H1 (cell line): ENCODE results near the gene EXO1. TPM values are rescaled to one million over a fixed set of nuclear protein-coding genes. Genes with fewer than 3 reads are reported as not detected.

ENCODE experiments used
- CTCF ChIA-PET: fragments of 300-600 bp; sonication (Branson Sonifier 250); formaldehyde crosslinking; loops from one replicate; lab custom pipeline; 2021; ENCODE audit not compliant: partially characterized antibody; lab: Charles Lee
- POLR2A ChIA-PET: fragments of 300-600 bp; sonication (Branson Sonifier 250); formaldehyde crosslinking; loops from one replicate; lab custom pipeline; 2021; ENCODE audit warnings: inconsistent platforms; ENCODE audit not compliant: partially characterized antibody; lab: Charles Lee
- DNase-seq, 2 experiments: peaks; one replicate each; pipeline versions ENCODE4 v3.0.0 to v3.0.0-alpha.2; 2010 to 2022; ENCODE audit warnings: low spot score in 2 of 2, low read depth in 1 of 2, mixed read lengths in 1 of 2
- FAIRE-seq: peaks from 2 replicates; lab custom pipeline; 2011; peaks lifted over from hg19 to GRCh38; lab: Jason Lieb, UNC
- H2AFZ ChIP-seq: 2 replicates; pipeline ENCODE4 v1.8.1; 2012; ENCODE audit warnings: low read length, inconsistent platforms
- H2AK5ac ChIP-seq: 2 replicates; pipeline ENCODE4 v1.6.1; 2013; ENCODE audit warnings: low read depth, low read length
- H2BK120ac ChIP-seq: replicated peaks from 2 replicates; pipeline ENCODE3; 2013; ENCODE audit warnings: low read depth, low read length, inconsistent platforms
- H2BK12ac ChIP-seq: 2 replicates; pipeline ENCODE4 v1.6.1; 2013; ENCODE audit warnings: low read depth, low read length
- H2BK15ac ChIP-seq: 2 replicates; pipeline ENCODE4 v1.6.1; 2013; ENCODE audit warnings: low read length
- H2BK20ac ChIP-seq: 2 replicates; pipeline ENCODE4 v1.6.1; 2013; ENCODE audit warnings: low read length
- H2BK5ac ChIP-seq: 2 replicates; pipeline ENCODE4 v1.6.1; 2013; ENCODE audit warnings: low read depth, low read length
- H3K14ac ChIP-seq: 2 replicates; pipeline ENCODE4 v1.6.1; 2013; ENCODE audit warnings: inconsistent platforms; ENCODE audit not compliant: insufficient read length
- H3K18ac ChIP-seq: 2 replicates; pipeline ENCODE4 v1.6.1; 2013; ENCODE audit warnings: low read length; ENCODE audit errors: extremely low read depth
- H3K23ac ChIP-seq: 2 replicates; pipeline ENCODE4 v1.6.1; 2013; ENCODE audit warnings: inconsistent platforms; ENCODE audit not compliant: insufficient read length
- H3K23me2 ChIP-seq: 2 replicates; pipeline ENCODE4 v1.6.1; 2013; ENCODE audit warnings: low read depth, low read length
- H3K27ac ChIP-seq: 2 replicates; pipeline ENCODE4 v1.6.1; 2011; ENCODE audit warnings: low read depth, low read length, inconsistent platforms
- H3K27me3 ChIP-seq, 4 experiments: replicated peaks in 1 of 4; 1 replicate in 1 of 4; 2 replicates in 3 of 4; pipeline versions ENCODE4 v1.6.1 to v1.8.1; 2011 to 2013; ENCODE audit warnings: low read length in 3 of 4, mild to moderate bottlenecking in 3 of 4, inconsistent platforms in 2 of 4, mixed read lengths in 2 of 4, moderate library complexity in 1 of 4; ENCODE audit not compliant: control insufficient read depth in 3 of 4, insufficient read depth in 3 of 4; ENCODE audit errors: extremely low read depth in 1 of 4
- H3K36me3 ChIP-seq, 4 experiments: 2 replicates each; pipeline versions ENCODE4 v1.6.1 to v1.8.1; 2011 to 2013; ENCODE audit warnings: mild to moderate bottlenecking in 4 of 4, low read length in 3 of 4, moderate library complexity in 2 of 4, control low read depth in 1 of 4, inconsistent platforms in 1 of 4; ENCODE audit not compliant: insufficient read depth in 4 of 4, control insufficient read depth in 2 of 4
- H3K4ac ChIP-seq: replicated peaks from 2 replicates; pipeline ENCODE3; 2013; ENCODE audit warnings: low read length, low read depth, mixed read lengths, inconsistent platforms; ENCODE audit not compliant: insufficient read length
- H3K4me1 ChIP-seq, 4 experiments: replicated peaks in 1 of 4; 1 replicate in 1 of 4; 2 replicates in 3 of 4; pipeline versions ENCODE4 v1.6.1 to v1.8.1; 2011 to 2013; ENCODE audit warnings: low read length in 3 of 4, inconsistent platforms in 2 of 4, mixed read lengths in 1 of 4; ENCODE audit not compliant: insufficient read depth in 4 of 4, control insufficient read depth in 3 of 4
- H3K4me2 ChIP-seq, 2 experiments: 2 replicates each; pipeline versions ENCODE4 v1.6.1 to v1.8.1; 2011 to 2013; ENCODE audit warnings: low read depth in 2 of 2, low read length in 2 of 2, control low read depth in 1 of 2, inconsistent platforms in 1 of 2, mild to moderate bottlenecking in 1 of 2; ENCODE audit not compliant: insufficient read depth in 1 of 2
- H3K4me3 ChIP-seq, 4 experiments: fragments of 200-600, 300-600 bp in 1 of 4; sonication (generic), shearing (Covaris generic), sonication (Bioruptor Twin) in 1 of 4; 2 replicates each; pipeline versions ENCODE4 v1.5.1 to v1.8.1; 2011 to 2016; ENCODE audit warnings: low read length in 4 of 4, low read depth in 3 of 4, control low read depth in 2 of 4, inconsistent platforms in 2 of 4, mild to moderate bottlenecking in 2 of 4, mixed read lengths in 1 of 4, moderate library complexity in 1 of 4; ENCODE audit not compliant: insufficient read depth in 2 of 4; ENCODE audit errors: extremely low read depth in 1 of 4
- H3K56ac ChIP-seq: replicated peaks from 2 replicates; pipeline ENCODE3; 2013; ENCODE audit warnings: low read depth, mild to moderate bottlenecking, mixed read lengths, low read length, inconsistent platforms; ENCODE audit not compliant: insufficient read length
- H3K79me1 ChIP-seq: 2 replicates; pipeline ENCODE4 v1.6.1; 2013; ENCODE audit warnings: low read depth, low read length, control low read depth
- H3K79me2 ChIP-seq, 2 experiments: 2 replicates each; pipeline versions ENCODE4 v1.6.1 to v1.8.1; 2012 to 2013; ENCODE audit warnings: low read length in 2 of 2, mild to moderate bottlenecking in 2 of 2, inconsistent platforms in 1 of 2; ENCODE audit not compliant: insufficient read depth in 2 of 2, control insufficient read depth in 1 of 2
- H3K9ac ChIP-seq, 4 experiments: replicated peaks in 1 of 4; 1 replicate in 1 of 4; 2 replicates in 3 of 4; pipeline versions ENCODE4 v1.6.1 to v1.8.1; 2011 to 2013; ENCODE audit warnings: low read depth in 3 of 4, low read length in 3 of 4, control low read depth in 2 of 4, mild to moderate bottlenecking in 2 of 4, moderate library complexity in 2 of 4, inconsistent platforms in 1 of 4; ENCODE audit errors: extremely low read depth in 1 of 4
- H3K9me3 ChIP-seq, 2 experiments: 2 replicates each; pipeline versions ENCODE4 v1.6.1 to v1.8.1; 2012 to 2013; ENCODE audit warnings: mild to moderate bottlenecking in 2 of 2, moderate library complexity in 2 of 2, control low read depth in 1 of 2, inconsistent platforms in 1 of 2, low read depth in 1 of 2, low read length in 1 of 2, mixed read lengths in 1 of 2; ENCODE audit not compliant: insufficient read depth in 2 of 2
- H4K20me1 ChIP-seq, 2 experiments: replicated peaks in 1 of 2; 2 replicates each; pipeline versions ENCODE3 to v1.8.1; 2011 to 2013; ENCODE audit warnings: inconsistent platforms in 2 of 2, low read length in 2 of 2, mild to moderate bottlenecking in 1 of 2; ENCODE audit not compliant: insufficient read depth in 2 of 2, control insufficient read depth in 1 of 2
- H4K5ac ChIP-seq: 2 replicates; pipeline ENCODE4 v1.6.1; 2013; ENCODE audit warnings: low read length, low read depth, mixed read lengths, inconsistent platforms; ENCODE audit not compliant: insufficient read length
- H4K8ac ChIP-seq: 2 replicates; pipeline ENCODE4 v1.8.0; 2013; ENCODE audit warnings: mild to moderate bottlenecking, moderate library complexity, low read length, inconsistent platforms; ENCODE audit not compliant: insufficient read depth; ENCODE audit errors: extremely low read depth
- H4K91ac ChIP-seq: replicated peaks from 2 replicates; pipeline ENCODE3; 2013; ENCODE audit warnings: low read length, mixed read lengths, inconsistent platforms; ENCODE audit not compliant: insufficient read length
- ASH2L ChIP-seq: fragments of 200-600, 300-600 bp; sonication (generic); IDR thresholded peaks from one replicate; pipeline ENCODE4 v1.7.1; 2017; ENCODE audit warnings: low read length
- ATF2 ChIP-seq: IDR thresholded peaks from 2 replicates; pipeline ENCODE4 v1.6.1; 2012; ENCODE audit warnings: low read length, inconsistent platforms
- CHD2 ChIP-seq: IDR thresholded peaks from 2 replicates; pipeline ENCODE4 v1.6.1; 2012; ENCODE audit warnings: low read length, improper control_type of control experiment
- E2F6 ChIP-seq: IDR thresholded peaks from 2 replicates; pipeline ENCODE4 v1.6.1; 2012; ENCODE audit warnings: inconsistent platforms
- NANOG ChIP-seq: IDR thresholded peaks from 2 replicates; pipeline ENCODE4 v1.6.1; 2011; ENCODE audit warnings: low read length, low read depth, mild to moderate bottlenecking, inconsistent platforms; ENCODE audit not compliant: insufficient read depth, poor library complexity, severe bottlenecking
- RXRA ChIP-seq: IDR thresholded peaks from 2 replicates; pipeline ENCODE4 v1.6.1; 2011; ENCODE audit warnings: low read depth, mild to moderate bottlenecking, low read length, moderate library complexity; ENCODE audit not compliant: insufficient read depth
- TBP ChIP-seq: IDR thresholded peaks from 2 replicates; pipeline ENCODE4 v1.6.1; 2011; ENCODE audit warnings: low read depth, low read length, improper control_type of control experiment
- USF2 ChIP-seq: IDR thresholded peaks from 2 replicates; pipeline ENCODE4 v1.6.1; 2011; ENCODE audit warnings: low read length, improper control_type of control experiment
- ZNF274 ChIP-seq: IDR thresholded peaks from 2 replicates; pipeline ENCODE4 v1.7.0; 2012; ENCODE audit warnings: low read length, borderline replicate concordance; ENCODE audit errors: extremely low read depth
- WGBS, 2 experiments: shearing (Covaris generic) in 1 of 2; methylation state at CpG; one replicate each; pipeline versions ENCODE4 v1.1.6 to v1.1.7; 2013 to 2015; ENCODE audit warnings: low lambda C conversion rate in 2 of 2, mixed read lengths in 2 of 2, inconsistent platforms in 1 of 2, low coverage in 1 of 2, missing lambda C conversion rate in 1 of 2; ENCODE audit not compliant: insufficient replicate concordance in 2 of 2, insufficient coverage in 1 of 2, insufficient read length in 1 of 2; ENCODE audit errors: extremely low coverage in 1 of 2, missing lambda C conversion rate in 1 of 2; 5-methylcytosine and 5-hydroxymethylcytosine counted together
- polyA plus RNA-seq, 7 experiments: library from polyadenylated mRNA; depleted of rRNA in 3 of 7; stranded (reverse) in 5 of 7; unstranded in 2 of 7; fragments of >200 nt in 5 of 7; fragments of 200-250 nt in 2 of 7; gene quantifications; 1 replicate in 5 of 7; 2 replicates in 1 of 7; 4 replicates in 1 of 7; pipeline versions ENCODE4 v1.2.1 to v1.2.3, GENCODE V29; 2011 to 2013; ENCODE audit warnings: missing spikeins in 2 of 7, mixed read lengths in 2 of 7
- total RNA-seq: library from RNA; stranded (reverse); fragmentation: NEBNext Ultra II Directional; extraction: Animal tissue kit (Norgen Biotek cat#: 25700); gene quantifications from 2 replicates; pipeline ENCODE4 v1.2.1, GENCODE V29; 2021

The EXO1 gene
- total and polyA plus RNA-seq, 2 of the 8 experiments (the other 6 are each of a cell fraction or from before 2014, with no cell fraction given), result 9.2 to 43.0 TPM

GRCh38 chr1:241924080-241924808 is 76.2 kb downstream of the EXO1 start:
- CTCF ChIA-PET, result interaction anchor here (1.4 kb wide), 1 partner anchor 76 kb away, joined by 3 read pairs; no protein-coding TSS in a partner anchor
- TF ChIP-seq E2F6, result no peak
- no peak for TF ChIP-seq NANOG
- TF ChIP-seq ZNF274, result no peak
- no peak for TF ChIP-seq RXRA
- no peak for TF ChIP-seq TBP
- no peak for TF ChIP-seq CHD2
- no peak for TF ChIP-seq ATF2
- TF ChIP-seq USF2, result no peak
- TF ChIP-seq ASH2L, result no peak

More at GRCh38 chr1:241924080-241924808, 76.2 kb downstream of the EXO1 start:
- Histone ChIP-seq H3K79me2 (no peaks in the 10 kb centered on the region), H2BK15ac (no peak overlapping the region), H3K9ac (no peak overlapping the region), H3K27ac (no peak overlapping the region), H2BK5ac (no peak overlapping the region), H3K23me2 (no peaks in the 10 kb centered on the region), H4K20me1 (no peaks in the 10 kb centered on the region), H4K91ac (no peak overlapping the region), H4K8ac (no peak overlapping the region), H3K14ac (no peak overlapping the region), H3K9me3 (no peaks in the 10 kb centered on the region), H3K4ac (no peak overlapping the region), H3K4me1 (no peaks in the 10 kb centered on the region), H2AFZ (no peak overlapping the region), H2AK5ac (no peak overlapping the region), H2BK12ac (no peak overlapping the region), H3K56ac (no peak overlapping the region), H4K5ac (no peak overlapping the region), H3K4me2 (no peak overlapping the region), H3K18ac (no peak overlapping the region), H2BK20ac (no peak overlapping the region), H2BK120ac (no peak overlapping the region), H3K23ac (no peak overlapping the region), H3K4me3 (no peak overlapping the region), H3K36me3 (no peaks in the 10 kb centered on the region), H3K79me1 (no peaks in the 10 kb centered on the region), H3K27me3 (no peaks in the 10 kb centered on the region)
- POLR2A ChIA-PET, result no interaction called here
- FAIRE-seq (no peak), DNase-seq (no peak)
- 86% methylated on average over 10 of the region's 10 CpGs; no CpG with 5 or more reads in 1 of the 2 experiments for WGBS, 2 experiments
